ENCODE results near the gene SP140L.
"Not testable (repeated sequence)": the region's sequence is repeated elsewhere in the genome, so short reads cannot be mapped to it uniquely, and the experiment has no call there.

Gene SP140L

DNA sequence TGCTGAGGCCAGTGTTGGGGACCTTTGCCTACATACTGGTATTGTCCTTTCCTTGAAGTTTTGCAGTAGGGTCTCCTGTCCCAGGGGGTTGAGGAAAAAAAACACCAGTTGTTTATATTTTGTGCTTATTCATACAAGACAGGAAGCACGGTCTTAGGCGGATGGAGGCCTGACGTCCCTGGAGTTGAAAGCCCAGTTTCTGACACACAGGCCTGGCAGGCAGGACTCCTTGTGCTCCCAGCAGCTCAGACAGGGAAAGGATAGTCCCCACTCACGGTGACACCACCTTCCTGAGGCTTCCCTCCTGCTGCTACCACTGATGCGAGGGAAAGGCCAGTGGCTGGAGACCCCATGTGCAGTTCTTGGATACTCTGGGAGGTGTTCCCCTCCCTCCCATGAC is 73.5 kb downstream of the SP140L start:
- H3K4me3 ChIP-seq (ENCODE audit: low read depth, low read length) = no peak overlapping the region
- DNase-seq (ENCODE audit: low read depth) = no peak
- TF ChIP-seq, protein P1, sequence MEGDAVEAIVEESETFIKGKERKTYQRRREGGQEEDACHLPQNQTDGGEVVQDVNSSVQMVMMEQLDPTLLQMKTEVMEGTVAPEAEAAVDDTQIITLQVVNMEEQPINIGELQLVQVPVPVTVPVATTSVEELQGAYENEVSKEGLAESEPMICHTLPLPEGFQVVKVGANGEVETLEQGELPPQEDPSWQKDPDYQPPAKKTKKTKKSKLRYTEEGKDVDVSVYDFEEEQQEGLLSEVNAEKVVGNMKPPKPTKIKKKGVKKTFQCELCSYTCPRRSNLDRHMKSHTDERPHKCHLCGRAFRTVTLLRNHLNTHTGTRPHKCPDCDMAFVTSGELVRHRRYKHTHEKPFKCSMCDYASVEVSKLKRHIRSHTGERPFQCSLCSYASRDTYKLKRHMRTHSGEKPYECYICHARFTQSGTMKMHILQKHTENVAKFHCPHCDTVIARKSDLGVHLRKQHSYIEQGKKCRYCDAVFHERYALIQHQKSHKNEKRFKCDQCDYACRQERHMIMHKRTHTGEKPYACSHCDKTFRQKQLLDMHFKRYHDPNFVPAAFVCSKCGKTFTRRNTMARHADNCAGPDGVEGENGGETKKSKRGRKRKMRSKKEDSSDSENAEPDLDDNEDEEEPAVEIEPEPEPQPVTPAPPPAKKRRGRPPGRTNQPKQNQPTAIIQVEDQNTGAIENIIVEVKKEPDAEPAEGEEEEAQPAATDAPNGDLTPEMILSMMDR (IDR thresholded peaks at IDR 0.05; ENCODE audit: low read depth, low read length, missing control alignments) = no peak
- in situ Hi-C loops (cut with HindIII; ENCODE audit: low sequenced_read_pairs) = no loop called here

DNA sequence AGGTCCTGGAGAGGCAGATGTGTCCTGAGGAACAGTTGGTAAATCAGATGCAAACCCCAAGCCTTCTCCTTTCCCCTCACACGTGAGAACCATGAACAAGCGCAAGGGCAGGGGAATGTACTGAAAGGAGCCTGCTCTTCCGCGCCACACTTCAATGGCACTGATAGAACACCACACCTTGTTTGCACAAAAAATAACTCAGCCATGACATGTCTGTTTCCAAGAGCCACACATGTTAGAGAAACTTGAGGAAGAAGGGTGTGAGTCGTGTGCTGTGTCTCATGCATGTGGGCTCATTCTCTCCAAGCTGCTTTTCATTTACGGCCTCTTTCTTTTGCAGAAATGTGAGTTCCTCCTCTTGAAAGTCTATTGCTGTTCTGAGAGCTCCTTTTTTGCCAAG is 74.0 kb downstream of the SP140L start:
- in situ Hi-C loops (cut with HindIII; ENCODE audit: low sequenced_read_pairs); DNase-seq (ENCODE audit: low read depth); H3K4me3 ChIP-seq (ENCODE audit: low read depth, low read length): not testable (repeated sequence)

DNA sequence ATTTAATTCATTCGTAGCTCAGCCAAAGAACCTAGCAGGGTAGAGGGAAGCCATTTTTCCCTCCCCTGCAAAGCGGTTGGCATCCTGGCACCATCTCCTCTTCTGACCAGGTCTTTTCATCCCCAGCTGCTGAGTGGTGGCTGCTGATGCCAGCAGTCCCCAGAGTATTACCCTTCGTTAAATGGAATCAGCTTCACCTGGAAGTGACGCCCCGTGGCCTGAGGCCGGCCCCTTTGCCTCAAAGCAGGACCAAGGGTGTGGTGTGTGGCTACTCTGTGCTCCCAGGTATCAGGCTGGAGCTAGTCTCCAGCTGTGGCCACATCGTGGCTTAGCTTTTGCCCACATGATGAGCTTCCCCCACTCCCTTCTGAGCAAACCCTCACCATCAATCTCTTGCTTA is 76.8 kb downstream of the SP140L start:
- DNase-seq (ENCODE audit: low read depth) = no peak
- in situ Hi-C loops (cut with HindIII; ENCODE audit: low sequenced_read_pairs) = no loop called here
- TF ChIP-seq, protein P1 (IDR thresholded peaks at IDR 0.05; ENCODE audit: low read depth, low read length, missing control alignments) = no peak
- no peak overlapping the region for H3K4me3 ChIP-seq (ENCODE audit: low read depth, low read length)

DNA sequence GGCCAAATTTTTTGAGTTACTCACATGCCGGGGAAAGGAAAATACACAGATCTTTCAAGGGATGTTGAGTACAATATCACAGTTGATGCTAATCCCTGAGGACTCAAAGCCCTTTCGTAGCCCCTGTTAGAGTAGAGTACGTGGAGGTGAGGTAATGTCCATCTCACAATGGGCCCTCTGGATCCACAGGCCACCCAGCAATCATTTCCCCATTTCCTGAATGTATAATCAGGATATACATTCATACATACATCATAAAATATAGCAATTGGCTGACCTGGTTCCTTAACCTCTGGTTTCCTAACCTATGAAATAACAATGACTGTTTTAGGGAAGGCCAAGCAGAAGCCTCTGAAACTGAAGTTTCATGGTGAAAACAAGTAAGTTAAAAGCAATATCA is 78.8 kb downstream of the SP140L start:
- in situ Hi-C loops (cut with HindIII; ENCODE audit: low sequenced_read_pairs) = no loop called here
- H3K4me3 ChIP-seq (ENCODE audit: low read depth, low read length) = no peak overlapping the region
- TF ChIP-seq, protein P1 (IDR thresholded peaks at IDR 0.05; ENCODE audit: low read depth, low read length, missing control alignments) = no peak
- DNase-seq (ENCODE audit: low read depth) = no peak

DNA sequence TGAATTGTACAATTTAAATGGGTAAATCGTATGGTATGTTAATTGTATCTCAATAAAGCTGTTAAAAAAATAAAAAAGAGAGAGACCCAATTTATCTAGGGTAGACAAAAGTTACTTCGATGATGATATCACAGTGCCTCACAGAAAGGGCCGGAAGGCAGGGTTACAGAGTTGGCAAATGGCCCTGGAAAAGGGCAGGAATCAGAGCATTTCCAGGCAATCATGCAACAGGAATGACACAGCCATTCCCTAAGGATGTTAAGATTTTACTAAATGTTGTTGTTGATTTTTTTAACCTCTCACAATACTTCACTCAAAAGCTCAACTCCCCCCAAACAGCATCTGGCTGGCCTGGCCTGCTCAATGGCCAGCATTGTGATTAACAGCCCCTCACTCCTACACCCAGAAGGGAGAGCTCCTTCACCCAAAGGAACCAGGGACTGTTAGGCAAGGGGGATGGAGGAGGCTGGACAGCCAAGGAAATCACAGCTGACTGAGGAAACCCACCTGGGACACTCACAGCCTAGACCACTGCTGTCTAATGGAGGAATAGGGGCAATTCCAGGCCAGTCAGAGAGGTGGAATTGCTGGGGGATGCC is 81.3 kb downstream of the SP140L start:
- DNase-seq (ENCODE audit: low read depth) = no peak
- H3K4me3 ChIP-seq (ENCODE audit: low read depth, low read length) = no peak overlapping the region
- in situ Hi-C loops (cut with HindIII; ENCODE audit: low sequenced_read_pairs) = no loop called here

DNA sequence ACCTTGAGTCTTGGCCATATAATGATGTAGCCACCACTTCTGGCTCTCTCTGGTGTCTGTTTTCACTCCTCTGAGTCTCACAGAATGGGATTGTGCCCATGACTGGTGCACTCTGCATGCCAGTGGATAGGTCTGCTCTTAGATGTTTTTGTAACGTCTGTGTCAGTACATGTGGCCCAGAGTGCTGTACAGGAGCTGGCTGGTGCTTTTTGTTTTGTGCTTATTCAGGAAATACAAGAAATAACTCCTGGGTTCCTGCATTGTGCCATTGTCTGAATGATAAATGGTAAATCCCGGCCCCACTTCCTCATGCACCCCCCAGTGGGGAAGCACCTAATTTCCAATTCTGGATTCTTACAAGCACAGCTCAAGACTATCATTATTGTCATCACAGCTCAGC is 82.3 kb downstream of the SP140L start:
- DNase-seq (ENCODE audit: low read depth); in situ Hi-C loops (cut with HindIII; ENCODE audit: low sequenced_read_pairs); H3K4me3 ChIP-seq (ENCODE audit: low read depth, low read length): not testable (repeated sequence)

More for the DNA sequence above, 81.3 kb downstream of the SP140L start:
- TF ChIP-seq, protein P1 (IDR thresholded peaks at IDR 0.05; ENCODE audit: low read depth, low read length, missing control alignments) = no peak

DNA sequence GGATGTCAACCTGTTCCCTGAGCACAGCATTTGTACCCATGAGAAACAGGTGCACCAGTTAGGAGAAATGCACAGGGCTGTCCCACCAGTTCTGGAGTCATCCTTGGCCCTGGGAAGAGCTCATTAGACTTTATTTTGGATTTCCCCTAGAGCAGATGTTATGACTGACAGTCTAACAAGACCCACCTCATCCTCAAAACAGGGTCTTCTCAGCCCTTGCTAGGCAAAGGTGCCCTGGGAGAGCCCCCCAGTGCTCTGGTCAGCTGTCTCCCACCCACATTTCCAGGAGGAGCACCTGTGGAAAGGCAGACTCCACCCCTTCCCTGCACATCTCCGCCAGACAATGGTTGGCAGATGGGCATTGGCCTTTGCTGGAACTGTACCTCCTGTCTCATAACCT is 83.3 kb downstream of the SP140L start:
- TF ChIP-seq, protein P1 (IDR thresholded peaks at IDR 0.05; ENCODE audit: low read depth, low read length, missing control alignments) = no peak
- no peak overlapping the region for H3K4me3 ChIP-seq (ENCODE audit: low read depth, low read length)
- no peak for DNase-seq (ENCODE audit: low read depth)
- in situ Hi-C loops (cut with HindIII; ENCODE audit: low sequenced_read_pairs) = no loop called here
